GM23338 (cell line): ENCODE measurements around the gene SNAI1.

Source experiments
- CREB1 ChIP-seq: fragments of 250-450 bp; sonication (Bioruptor Pico); IDR thresholded peaks from 2 replicates; pipeline ENCODE4 v1.5.0; 2020; ENCODE audit warnings: low read depth, mild to moderate bottlenecking, moderate library complexity
- EZH2 ChIP-seq: fragments of 200-600 bp; sonication (generic); IDR thresholded peaks from one replicate; pipeline ENCODE4 v1.8.0; 2017; ENCODE audit warnings: antibody characterized with exemption, mild to moderate bottlenecking, low read depth; ENCODE audit not compliant: unreplicated experiment
- EZH2phosphoT487 ChIP-seq: fragments of 200-600 bp; sonication (generic); IDR thresholded peaks from one replicate; pipeline ENCODE4 v1.8.1; 2018; ENCODE audit warnings: antibody characterized with exemption; ENCODE audit not compliant: unreplicated experiment
- JUNB ChIP-seq: IDR thresholded peaks from one replicate; pipeline ENCODE4 v1.6.1; 2016; ENCODE audit warnings: antibody characterized with exemption; ENCODE audit not compliant: unreplicated experiment
- NANOG ChIP-seq: IDR thresholded peaks from 2 replicates; pipeline ENCODE4 v1.6.1; 2016; ENCODE audit warnings: antibody characterized with exemption, borderline replicate concordance
- POLR2AphosphoS5 ChIP-seq: IDR thresholded peaks from 2 replicates; pipeline ENCODE4 v1.6.1; 2016; ENCODE audit warnings: antibody characterized with exemption, low read depth
- STAT1 ChIP-seq: IDR thresholded peaks from one replicate; pipeline ENCODE4 v1.6.1; 2016; ENCODE audit warnings: antibody characterized with exemption; ENCODE audit not compliant: unreplicated experiment
- ZNF114 ChIP-seq: fragments of 250-450 bp; sonication (Bioruptor Pico); IDR thresholded peaks from 2 replicates; pipeline ENCODE4 v1.5.0; 2020; ENCODE audit warnings: mild to moderate bottlenecking, moderate library complexity
- TF ChIP-seq, protein P1 (sequence below), 2 experiments: fragments of 200-600 bp in 1 of 2; sonication (generic) in 1 of 2; conservative IDR thresholded peaks; 2 replicates each; pipeline versions ENCODE4 v1.5.1 to v1.6.1; 2016 to 2017; ENCODE audit warnings: antibody characterized with exemption in 2 of 2, low read depth in 2 of 2, mild to moderate bottlenecking in 2 of 2, moderate library complexity in 1 of 2
- TF ChIP-seq, protein P2 (sequence below): IDR thresholded peaks from one replicate; pipeline ENCODE4 v1.6.1; 2018; ENCODE audit warnings: antibody characterized with exemption; ENCODE audit not compliant: unreplicated experiment
- TF ChIP-seq, protein P3 (sequence below): IDR thresholded peaks from 2 replicates; pipeline ENCODE4 v1.6.1; 2016; ENCODE audit warnings: antibody characterized with exemption

DNA sequence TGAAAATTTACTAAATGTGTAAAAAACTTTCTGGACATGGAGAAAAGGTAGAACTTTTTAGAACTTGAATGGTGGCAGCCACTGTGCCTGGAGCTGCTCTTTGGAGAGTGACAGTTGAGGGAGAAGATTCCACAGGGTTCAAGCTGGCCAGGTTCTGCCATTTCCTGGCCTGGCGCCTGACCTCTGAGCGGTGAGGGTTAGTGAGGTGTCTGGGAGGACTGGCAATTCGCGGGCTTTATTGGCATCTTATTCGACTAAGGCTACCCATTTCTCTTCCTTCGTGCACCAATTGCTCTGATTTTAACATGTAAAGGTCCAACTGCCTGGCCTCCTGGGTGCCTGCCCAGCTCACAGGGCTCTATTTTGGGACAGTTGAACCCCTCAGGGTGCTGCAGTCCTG is 2.4 kb downstream of the SNAI1 start:
- TF ChIP-seq, protein P1, sequence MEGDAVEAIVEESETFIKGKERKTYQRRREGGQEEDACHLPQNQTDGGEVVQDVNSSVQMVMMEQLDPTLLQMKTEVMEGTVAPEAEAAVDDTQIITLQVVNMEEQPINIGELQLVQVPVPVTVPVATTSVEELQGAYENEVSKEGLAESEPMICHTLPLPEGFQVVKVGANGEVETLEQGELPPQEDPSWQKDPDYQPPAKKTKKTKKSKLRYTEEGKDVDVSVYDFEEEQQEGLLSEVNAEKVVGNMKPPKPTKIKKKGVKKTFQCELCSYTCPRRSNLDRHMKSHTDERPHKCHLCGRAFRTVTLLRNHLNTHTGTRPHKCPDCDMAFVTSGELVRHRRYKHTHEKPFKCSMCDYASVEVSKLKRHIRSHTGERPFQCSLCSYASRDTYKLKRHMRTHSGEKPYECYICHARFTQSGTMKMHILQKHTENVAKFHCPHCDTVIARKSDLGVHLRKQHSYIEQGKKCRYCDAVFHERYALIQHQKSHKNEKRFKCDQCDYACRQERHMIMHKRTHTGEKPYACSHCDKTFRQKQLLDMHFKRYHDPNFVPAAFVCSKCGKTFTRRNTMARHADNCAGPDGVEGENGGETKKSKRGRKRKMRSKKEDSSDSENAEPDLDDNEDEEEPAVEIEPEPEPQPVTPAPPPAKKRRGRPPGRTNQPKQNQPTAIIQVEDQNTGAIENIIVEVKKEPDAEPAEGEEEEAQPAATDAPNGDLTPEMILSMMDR (conservative IDR thresholded peaks at IDR 0.05; ENCODE audit: low read depth in 2 of 2), result no peak
- TF ChIP-seq EZH2phosphoT487 (no peak), POLR2AphosphoS5 (no peak), CREB1 (no peak), EZH2 (no peak), ZNF114 (CRISPR knock-in tag) (no peak), JUNB (no peak), NANOG (no peak), STAT1 (no peak)
- TF ChIP-seq, protein P2, sequence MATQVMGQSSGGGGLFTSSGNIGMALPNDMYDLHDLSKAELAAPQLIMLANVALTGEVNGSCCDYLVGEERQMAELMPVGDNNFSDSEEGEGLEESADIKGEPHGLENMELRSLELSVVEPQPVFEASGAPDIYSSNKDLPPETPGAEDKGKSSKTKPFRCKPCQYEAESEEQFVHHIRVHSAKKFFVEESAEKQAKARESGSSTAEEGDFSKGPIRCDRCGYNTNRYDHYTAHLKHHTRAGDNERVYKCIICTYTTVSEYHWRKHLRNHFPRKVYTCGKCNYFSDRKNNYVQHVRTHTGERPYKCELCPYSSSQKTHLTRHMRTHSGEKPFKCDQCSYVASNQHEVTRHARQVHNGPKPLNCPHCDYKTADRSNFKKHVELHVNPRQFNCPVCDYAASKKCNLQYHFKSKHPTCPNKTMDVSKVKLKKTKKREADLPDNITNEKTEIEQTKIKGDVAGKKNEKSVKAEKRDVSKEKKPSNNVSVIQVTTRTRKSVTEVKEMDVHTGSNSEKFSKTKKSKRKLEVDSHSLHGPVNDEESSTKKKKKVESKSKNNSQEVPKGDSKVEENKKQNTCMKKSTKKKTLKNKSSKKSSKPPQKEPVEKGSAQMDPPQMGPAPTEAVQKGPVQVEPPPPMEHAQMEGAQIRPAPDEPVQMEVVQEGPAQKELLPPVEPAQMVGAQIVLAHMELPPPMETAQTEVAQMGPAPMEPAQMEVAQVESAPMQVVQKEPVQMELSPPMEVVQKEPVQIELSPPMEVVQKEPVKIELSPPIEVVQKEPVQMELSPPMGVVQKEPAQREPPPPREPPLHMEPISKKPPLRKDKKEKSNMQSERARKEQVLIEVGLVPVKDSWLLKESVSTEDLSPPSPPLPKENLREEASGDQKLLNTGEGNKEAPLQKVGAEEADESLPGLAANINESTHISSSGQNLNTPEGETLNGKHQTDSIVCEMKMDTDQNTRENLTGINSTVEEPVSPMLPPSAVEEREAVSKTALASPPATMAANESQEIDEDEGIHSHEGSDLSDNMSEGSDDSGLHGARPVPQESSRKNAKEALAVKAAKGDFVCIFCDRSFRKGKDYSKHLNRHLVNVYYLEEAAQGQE, result no peak
- TF ChIP-seq, protein P3, sequence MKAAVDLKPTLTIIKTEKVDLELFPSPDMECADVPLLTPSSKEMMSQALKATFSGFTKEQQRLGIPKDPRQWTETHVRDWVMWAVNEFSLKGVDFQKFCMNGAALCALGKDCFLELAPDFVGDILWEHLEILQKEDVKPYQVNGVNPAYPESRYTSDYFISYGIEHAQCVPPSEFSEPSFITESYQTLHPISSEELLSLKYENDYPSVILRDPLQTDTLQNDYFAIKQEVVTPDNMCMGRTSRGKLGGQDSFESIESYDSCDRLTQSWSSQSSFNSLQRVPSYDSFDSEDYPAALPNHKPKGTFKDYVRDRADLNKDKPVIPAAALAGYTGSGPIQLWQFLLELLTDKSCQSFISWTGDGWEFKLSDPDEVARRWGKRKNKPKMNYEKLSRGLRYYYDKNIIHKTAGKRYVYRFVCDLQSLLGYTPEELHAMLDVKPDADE, result no peak
